ENCODE results near the gene NFE2L3. TPM values are rescaled to one million over a fixed set of nuclear protein-coding genes. Genes with fewer than 3 reads are reported as not detected.

The NFE2L3 gene
- total and polyA plus RNA-seq, 2 donors (not counting 1 experiment from before 2014, with no cell fraction given): 1.4 to 1.6 TPM

GRCh38 chr7:26185844-26186180 is 33.8 kb downstream of the NFE2L3 start:
- peaks cover 30% of the 10 kb centered on the region for H4K20me1 ChIP-seq (ENCODE audit: control insufficient read depth, insufficient read depth, low read length, poor library complexity, severe bottlenecking)
- peak overlapping the region; percentile 46 for H3K4me3 Mint-ChIP-seq
- H3K9ac ChIP-seq (ENCODE audit: low read length): no peak overlapping the region
- peaks cover 6% of the 10 kb centered on the region for H3K79me2 ChIP-seq (ENCODE audit: control insufficient read depth, insufficient read depth, low read length)
- CTCF ChIA-PET: interaction anchor here (0.7 to 1.8 kb wide), 3 partner anchors 10 to 95 kb away, joined by 3 to 4 read pairs (median 4); no protein-coding TSS in a partner anchor
- H3K4me1 ChIP-seq (ENCODE audit: control insufficient read depth in 2 of 2, insufficient read depth in 2 of 2, low read length in 2 of 2): peaks cover under 1 to 7% of the 10 kb centered on the region in 2 donors
- peaks cover 80% of the 10 kb centered on the region for H3K4me1 Mint-ChIP-seq
- H3K36me3 ChIP-seq (replicated peaks in 1 of 2; ENCODE audit: control extremely low read depth in 1 of 2, control insufficient read depth in 1 of 2, extremely low read depth in 1 of 2, insufficient read depth in 2 of 2, low read length in 1 of 2): peaks cover 3 to 24% of the 10 kb centered on the region in 2 experiments
- H3K27me3 ChIP-seq (replicated peaks in 1 of 4; ENCODE audit: control extremely low read depth in 1 of 4, control insufficient read depth in 3 of 4, insufficient read depth in 4 of 4, low read length in 3 of 4): no peaks in the 10 kb centered on the region
- no peaks in the 10 kb centered on the region for H3K9me3 ChIP-seq (ENCODE audit: control extremely low read depth in 1 of 3, control insufficient read depth in 2 of 3, insufficient read depth in 1 of 3, low read length in 2 of 3)
- peak overlapping the region; percentile 81 for H3K27ac Mint-ChIP-seq
- H3K27ac ChIP-seq (ENCODE audit: low read length in 2 of 2): peak overlapping the region in 1 of 2 donors; percentile 17
- intact Hi-C loops (cut with micrococcal nuclease): no loop called here
- POLR2A ChIA-PET: no interaction called here
- no peaks in the 10 kb centered on the region for H3K9me3 Mint-ChIP-seq (ENCODE audit: insufficient read depth)
- ATAC-seq (ENCODE audit: low read depth): no peak
- TF ChIP-seq EZH2 (IDR thresholded peaks at IDR 0.05; ENCODE audit: borderline replicate concordance, insufficient read depth, low read depth, low read length, poor library complexity, severe bottlenecking): no peak
- no peak for TF ChIP-seq CTCF (IDR thresholded peaks at IDR 0.05)
- WGBS (ENCODE audit: insufficient coverage): no CpG with 5 or more reads among the region's 1 CpG
- no peaks in the 10 kb centered on the region for H3K27me3 Mint-ChIP-seq
- H3K4me3 ChIP-seq (ENCODE audit: control extremely low read depth in 1 of 5, extremely low read depth in 1 of 5, insufficient read depth in 1 of 5, low read depth in 2 of 5, low read length in 4 of 5): no peak overlapping the region
- no peak overlapping the region for H3K4me2 ChIP-seq (replicated peaks; ENCODE audit: low read depth, low read length, poor library complexity, severe bottlenecking)
- no peak for DNase-seq
- H2AFZ ChIP-seq (ENCODE audit: insufficient read depth, low read depth, low read length, poor library complexity, severe bottlenecking): no peak overlapping the region

- DNase-seq: peak; percentile 21
- Histone ChIP-seq H3K9me3 (ENCODE audit: control extremely low read depth in 1 of 3, control insufficient read depth in 2 of 3, insufficient read depth in 1 of 3, low read length in 2 of 3) (no peaks in the 10 kb centered on the region), H3K4me1 (ENCODE audit: control insufficient read depth in 2 of 2, insufficient read depth in 2 of 2, low read length in 2 of 2) (peaks cover 7% of the 10 kb centered on the region in 2 donors), H2AFZ (ENCODE audit: insufficient read depth, low read depth, low read length, poor library complexity, severe bottlenecking) (no peak overlapping the region), H3K27me3 (replicated peaks in 1 of 4; ENCODE audit: control extremely low read depth in 1 of 4, control insufficient read depth in 3 of 4, insufficient read depth in 4 of 4, low read length in 3 of 4) (no peaks in the 10 kb centered on the region), H3K79me2 (ENCODE audit: control insufficient read depth, insufficient read depth, low read length) (peaks cover 12% of the 10 kb centered on the region), H3K4me2 (replicated peaks; ENCODE audit: low read depth, low read length, poor library complexity, severe bottlenecking) (no peak overlapping the region), H3K27ac (ENCODE audit: low read length in 2 of 2) (peak overlapping the region in 1 of 2 donors; percentile 20), H3K9ac (ENCODE audit: low read length) (no peak overlapping the region), H3K4me3 (ENCODE audit: control extremely low read depth in 1 of 5, extremely low read depth in 1 of 5, insufficient read depth in 1 of 5, low read depth in 2 of 5, low read length in 4 of 5) (no peak overlapping the region), H4K20me1 (ENCODE audit: control insufficient read depth, insufficient read depth, low read length, poor library complexity, severe bottlenecking) (peaks cover 38% of the 10 kb centered on the region), H3K36me3 (replicated peaks in 1 of 2; ENCODE audit: control extremely low read depth in 1 of 2, control insufficient read depth in 1 of 2, extremely low read depth in 1 of 2, insufficient read depth in 2 of 2, low read length in 1 of 2) (peaks cover 6 to 32% of the 10 kb centered on the region in 2 experiments)
- WGBS (ENCODE audit: insufficient coverage): no CpG with 5 or more reads among the region's 5 CpGs
- Mint-ChIP-seq H3K9me3 (ENCODE audit: insufficient read depth) (no peaks in the 10 kb centered on the region), H3K27me3 (no peaks in the 10 kb centered on the region), H3K4me3 (no peak overlapping the region), H3K4me1 (peaks cover 83% of the 10 kb centered on the region), H3K27ac (peak overlapping the region; percentile 50)
- no peak for ATAC-seq (ENCODE audit: low read depth)
- POLR2A ChIA-PET: interaction anchor here (0.7 to 3.7 kb wide), 2 partner anchors 10 to 13 kb away, joined by 3 to 15 read pairs; partner anchors contain the start of genes CBX3 and HNRNPA2B1
- CTCF ChIA-PET: interaction anchor here (1.2 to 3.3 kb wide), 6 partner anchors 9 to 179 kb away, joined by 4 to 33 read pairs (median 12); partner anchors contain the start of gene NFE2L3
- TF ChIP-seq CTCF (IDR thresholded peaks at IDR 0.05) (no peak), EZH2 (IDR thresholded peaks at IDR 0.05; ENCODE audit: borderline replicate concordance, insufficient read depth, low read depth, low read length, poor library complexity, severe bottlenecking) (no peak)
- intact Hi-C loops (cut with micrococcal nuclease): no loop called here
Measured at GRCh38 chr7:26186364-26187311, 34.6 kb downstream of the NFE2L3 start.
